DMS53 (cell line): ENCODE results near the gene PTP4A2.

Experiments
- DNase-seq: peaks from one replicate; lab custom pipeline; 2025; lab: John Stamatoyannopoulos, UW

Gene PTP4A2

DNA sequence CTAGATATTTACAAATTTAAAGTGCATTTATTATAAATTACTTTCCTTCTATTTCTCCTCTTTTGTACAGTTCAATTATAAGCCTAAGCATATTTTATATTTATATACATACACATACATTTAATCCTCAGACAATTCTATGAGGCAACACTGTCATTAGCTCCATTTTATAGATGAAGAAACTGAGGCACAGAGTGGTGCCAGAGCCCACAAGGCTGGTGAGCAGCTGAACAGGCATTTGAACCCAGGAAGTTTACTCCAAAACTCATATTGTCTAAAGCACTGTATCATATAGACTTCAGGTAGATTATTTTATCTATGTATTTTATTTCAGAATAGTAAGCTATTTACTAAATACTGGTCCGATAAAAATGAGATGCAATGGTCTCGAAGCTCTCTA, 52.3 kb downstream of the PTP4A2 start:
- DNase-seq: no peak

DNA sequence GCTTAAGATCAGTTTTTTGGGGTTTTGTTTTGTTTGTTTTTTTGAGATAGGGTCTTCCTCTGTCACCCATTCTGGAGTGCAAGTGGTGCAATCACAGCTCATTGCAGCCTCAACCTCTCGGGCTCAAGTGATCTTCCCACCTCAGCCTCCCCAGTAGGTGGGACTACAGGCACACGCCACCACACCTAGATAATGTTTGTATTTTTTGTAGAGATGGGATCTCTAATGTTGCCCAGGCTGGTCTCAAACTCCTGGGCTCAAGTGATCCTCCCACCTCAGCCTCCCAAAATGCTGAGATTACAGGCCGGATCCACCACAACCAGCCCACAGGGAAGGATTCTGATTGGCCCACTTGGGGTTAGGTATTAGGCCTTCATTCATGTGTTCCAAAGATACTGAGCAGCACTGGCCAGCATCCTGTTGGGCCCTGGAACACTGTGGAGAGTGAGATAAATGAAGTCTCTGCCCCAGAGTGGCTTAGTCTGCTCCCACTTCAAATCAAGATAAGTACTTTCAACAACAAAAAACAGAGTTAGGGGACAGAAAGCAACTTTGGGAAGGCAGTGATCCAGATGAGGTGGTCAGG, 54.7 kb downstream of the PTP4A2 start:
- no peak for DNase-seq

GRCh38 chr1:31881688-31882000, 56.5 kb downstream of the PTP4A2 start:
- DNase-seq: no peak

DNA sequence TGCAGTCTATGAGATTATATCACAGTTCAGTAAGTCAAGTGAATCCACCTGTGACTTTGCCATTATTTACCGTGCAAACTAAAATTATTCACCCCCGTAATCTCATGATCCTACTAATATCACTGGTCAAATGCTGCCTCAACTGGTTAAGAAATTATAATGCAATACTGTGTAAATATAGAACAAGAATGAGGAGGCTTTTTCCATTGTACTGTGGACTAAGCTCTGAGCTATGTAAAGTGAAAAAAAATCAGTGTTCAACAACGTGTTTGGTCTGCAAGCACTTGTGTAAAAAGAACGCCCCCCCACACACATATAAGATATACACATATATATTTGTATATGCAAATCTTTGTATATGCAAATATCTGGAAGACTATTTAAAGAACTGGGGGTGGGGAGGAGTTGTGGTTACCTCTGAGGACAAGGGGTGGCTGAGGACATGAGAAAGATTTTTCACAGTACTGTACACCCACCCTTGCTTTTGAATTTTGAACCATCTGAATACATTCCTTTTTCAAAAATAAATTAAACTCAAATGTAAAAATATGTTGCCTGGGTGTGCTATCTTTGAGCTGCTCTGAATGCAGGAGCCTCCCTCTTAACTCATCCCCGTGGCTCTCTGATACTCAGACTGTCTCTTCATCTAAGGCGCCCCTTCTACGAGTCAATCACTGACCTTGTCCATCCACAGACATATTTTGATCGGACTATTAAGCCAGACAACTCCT, 57.0 kb downstream of the PTP4A2 start:
- DNase-seq: peak; percentile 79

DNA sequence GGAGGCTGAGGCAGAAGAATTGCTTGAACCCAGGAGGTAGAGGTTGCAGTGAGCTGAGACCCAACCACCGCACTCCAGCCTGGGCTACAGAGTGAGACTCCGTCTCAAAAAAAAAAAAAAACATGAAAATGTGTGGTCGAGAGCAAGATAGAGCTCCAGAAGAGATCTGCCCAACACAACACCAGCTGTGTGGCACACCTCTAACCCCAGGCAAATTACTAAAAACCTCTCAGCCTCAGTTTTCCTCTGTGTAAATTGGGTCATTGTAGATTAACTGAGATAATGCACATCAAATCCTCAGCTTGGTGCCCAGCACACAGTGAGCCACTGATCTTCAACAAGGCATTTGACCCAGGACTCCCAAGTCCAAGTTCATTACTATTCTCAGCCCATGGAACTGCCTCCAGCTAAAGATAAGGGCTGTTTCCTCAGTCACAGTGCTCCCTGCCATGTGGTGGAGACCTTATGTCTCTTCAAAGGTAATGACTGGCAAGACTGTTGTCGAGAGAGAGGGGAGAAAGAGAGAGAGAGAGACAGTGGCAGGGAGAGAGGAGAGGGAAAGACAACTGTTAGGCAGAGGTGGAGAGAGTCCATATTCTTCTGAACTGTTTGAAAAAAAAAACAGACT, 58.1 kb downstream of the PTP4A2 start:
- peak; percentile 26 for DNase-seq

DNA sequence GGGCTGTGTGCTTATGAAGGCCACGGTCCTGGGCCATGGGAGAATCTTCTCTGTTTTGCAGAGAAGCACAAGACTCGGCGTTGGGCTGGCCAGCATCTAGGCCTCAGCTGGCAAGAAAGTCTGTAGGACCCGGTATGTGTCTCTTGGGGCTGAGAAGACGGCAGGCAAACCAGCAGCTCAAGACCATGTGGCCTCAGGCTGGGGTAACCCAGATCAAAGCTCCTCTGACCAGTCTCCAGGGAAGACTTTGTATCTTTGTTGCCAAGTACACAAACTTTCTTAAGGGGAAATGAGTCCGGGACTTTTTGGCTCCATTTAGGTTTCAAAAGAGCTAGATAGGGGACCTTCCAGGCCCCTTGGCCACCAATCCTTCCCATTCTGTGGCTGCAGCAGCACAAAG, 60.1 kb downstream of the PTP4A2 start:
- DNase-seq: peak; percentile 48

- DNase-seq: no peak
Observed at GRCh38 chr1:31877544-31877943, 60.6 kb downstream of the PTP4A2 start.

- peak; percentile 87 for DNase-seq
Observed at GRCh38 chr1:31875636-31876236, 62.4 kb downstream of the PTP4A2 start.

DNA sequence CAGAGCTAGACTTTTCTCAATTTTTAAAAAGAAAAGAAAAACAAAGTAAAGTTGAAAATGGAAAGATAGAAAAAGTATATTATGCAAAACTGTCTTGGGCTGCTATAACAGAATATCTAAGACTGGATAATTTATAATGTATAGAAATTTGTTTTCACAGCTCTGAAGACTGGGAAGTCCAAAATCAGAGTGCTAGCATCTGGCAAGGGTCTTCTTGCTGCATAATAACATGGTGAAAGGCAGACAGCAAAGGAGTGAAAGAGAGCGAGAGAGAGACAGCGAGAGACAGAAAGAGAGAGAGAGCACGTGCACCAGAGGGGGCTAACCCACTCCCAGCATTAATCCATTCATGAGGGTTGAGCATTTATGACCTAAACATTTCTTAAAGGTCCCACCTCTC, 63.2 kb downstream of the PTP4A2 start:
- no peak for DNase-seq

- DNase-seq: no peak
Observed at GRCh38 chr1:31872658-31873636, 65.2 kb downstream of the PTP4A2 start.

DNA sequence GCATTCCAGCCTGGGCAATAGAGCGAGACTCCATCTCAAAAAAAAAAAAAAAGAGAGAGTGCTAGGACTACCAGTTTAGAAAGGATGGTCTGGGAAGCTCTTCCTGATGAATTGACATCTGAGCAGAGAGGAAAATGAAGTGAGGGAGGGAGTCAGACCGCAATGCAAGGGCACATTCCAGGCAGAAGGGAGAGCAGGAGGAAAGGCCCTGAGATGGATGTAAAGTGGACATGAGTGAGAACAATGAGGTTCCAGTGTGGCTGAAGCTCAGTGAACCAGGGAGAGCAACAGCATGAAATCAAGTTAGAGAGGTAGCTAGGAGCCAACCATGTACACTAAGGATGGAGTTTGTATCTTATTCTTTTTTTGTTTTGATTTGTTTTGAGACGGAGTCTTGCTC, 66.5 kb downstream of the PTP4A2 start:
- DNase-seq: no peak

DNA sequence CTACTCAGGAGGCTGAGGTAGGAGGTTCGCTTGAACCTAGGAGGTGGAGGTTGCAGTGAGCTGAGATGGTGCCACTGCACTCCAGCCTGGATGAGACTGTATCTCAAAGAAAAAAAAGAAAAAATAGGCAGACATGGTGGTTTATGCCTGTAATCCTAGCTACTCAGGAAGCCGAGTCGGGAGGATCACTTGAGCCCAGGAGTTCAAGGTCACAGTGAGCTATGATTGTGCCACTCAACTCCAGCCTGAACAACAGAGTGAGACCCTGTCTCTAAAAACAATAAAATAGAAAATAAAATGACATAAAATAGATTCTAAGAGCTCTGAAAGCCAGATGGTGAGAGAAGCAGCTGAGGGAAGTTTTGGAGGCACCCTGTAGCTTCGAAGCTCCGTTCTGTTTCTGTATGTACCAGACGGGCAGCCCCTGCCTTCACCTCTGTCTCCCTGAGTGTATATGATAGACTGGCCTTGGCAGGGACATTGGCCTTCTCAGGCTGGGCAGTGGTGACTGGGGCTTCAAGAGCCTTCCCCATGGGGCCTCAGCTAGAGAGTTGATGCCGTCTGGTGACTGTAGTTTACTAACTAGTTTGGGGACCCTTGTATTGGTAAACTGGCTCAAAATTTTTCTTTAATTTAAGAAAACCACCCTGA, 68.0 kb downstream of the PTP4A2 start:
- no peak for DNase-seq

DNA sequence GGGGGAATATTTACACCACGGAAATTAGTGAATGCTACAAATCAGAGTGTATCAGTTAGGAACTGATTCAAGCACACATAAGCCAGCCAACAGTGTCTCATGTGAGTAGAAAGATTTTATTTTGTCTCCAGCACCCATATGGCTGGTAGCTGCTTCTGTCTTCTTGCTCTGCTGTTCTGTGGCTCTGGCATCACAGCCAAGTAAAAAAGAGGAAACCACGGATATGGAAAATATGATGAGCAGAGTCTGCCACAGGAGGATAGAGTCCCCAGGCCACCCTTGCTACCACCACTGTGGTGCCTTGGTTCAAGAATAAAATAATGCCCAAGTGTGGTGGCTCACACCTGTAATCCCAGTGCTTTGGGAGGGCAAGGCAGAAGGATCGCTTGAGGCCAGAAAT, 68.7 kb downstream of the PTP4A2 start:
- DNase-seq: no peak

DNA sequence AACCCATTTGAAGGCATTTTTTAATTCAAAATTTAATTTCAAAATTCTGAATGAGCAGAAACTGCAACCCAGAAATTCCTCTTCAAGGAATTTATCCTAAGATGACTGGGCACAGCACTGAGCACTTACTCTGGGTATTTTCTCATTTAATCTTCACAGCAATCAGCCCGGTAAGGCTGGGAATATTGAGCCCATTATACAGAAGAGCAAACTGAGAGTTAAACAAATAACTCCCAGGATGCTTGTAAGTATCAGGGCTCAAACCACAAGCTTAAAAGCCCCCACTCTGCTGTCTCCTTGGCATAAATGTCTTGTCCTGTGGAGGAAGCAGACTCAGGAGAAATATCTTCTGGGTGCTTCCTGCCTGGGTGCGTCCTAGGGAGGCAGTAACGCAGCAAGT, 69.3 kb downstream of the PTP4A2 start:
- no peak for DNase-seq

DNA sequence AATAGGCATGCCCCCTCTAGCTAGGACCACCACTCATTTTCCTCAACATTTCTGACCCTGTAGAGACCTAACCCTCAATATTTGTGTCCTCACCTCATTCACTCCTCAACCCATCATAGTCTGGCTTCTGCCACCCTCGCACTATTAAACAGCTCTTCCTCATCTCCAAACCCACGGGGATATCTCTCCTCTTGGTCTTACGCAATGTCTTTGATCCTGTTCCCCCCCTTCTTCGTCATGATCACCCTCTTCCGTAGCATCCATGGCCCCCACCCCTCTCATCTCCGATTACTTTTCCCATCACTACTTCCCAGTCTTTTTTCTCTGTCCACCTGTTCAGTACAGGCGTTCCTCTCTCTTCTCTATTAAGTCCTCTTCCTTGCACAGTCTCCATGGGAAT, 70.6 kb downstream of the PTP4A2 start:
- DNase-seq: no peak

GRCh38 chr1:31866450-31867032, 71.6 kb downstream of the PTP4A2 start:
- peak; percentile 34 for DNase-seq

DNA sequence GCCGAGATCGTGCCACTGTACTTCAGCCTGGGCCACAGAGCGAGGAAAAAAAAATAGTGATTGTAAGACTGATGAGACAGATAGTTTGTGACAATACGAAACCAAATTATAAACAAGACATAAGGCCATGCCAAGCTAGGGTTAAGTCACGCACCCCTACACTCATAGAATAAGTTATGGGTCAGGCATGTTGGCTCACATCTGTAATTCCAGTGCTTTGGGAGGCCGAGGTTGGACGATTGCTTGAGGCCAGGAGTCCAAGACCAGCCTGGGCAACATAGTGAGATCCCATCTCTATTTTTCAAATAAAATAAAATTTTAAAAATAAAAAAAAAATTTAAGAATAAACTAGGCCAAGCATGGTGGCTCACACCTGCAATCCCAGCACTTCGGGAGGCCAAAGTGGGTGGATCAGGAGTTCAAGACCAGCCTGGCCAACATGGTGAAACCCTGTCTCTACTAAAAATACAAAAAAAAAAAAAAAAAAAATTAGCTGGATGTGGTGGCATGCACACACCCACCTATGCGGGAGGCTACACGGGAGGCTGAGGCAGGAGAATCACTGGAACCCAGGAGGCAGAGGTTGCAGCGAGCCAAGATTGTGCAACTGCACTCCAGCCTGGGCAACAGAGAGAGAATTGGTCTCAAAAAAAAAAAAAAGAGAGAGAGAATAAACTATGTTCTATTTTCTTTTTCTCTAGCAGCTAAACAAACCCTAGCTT, 72.3 kb downstream of the PTP4A2 start:
- DNase-seq: no peak

DNA sequence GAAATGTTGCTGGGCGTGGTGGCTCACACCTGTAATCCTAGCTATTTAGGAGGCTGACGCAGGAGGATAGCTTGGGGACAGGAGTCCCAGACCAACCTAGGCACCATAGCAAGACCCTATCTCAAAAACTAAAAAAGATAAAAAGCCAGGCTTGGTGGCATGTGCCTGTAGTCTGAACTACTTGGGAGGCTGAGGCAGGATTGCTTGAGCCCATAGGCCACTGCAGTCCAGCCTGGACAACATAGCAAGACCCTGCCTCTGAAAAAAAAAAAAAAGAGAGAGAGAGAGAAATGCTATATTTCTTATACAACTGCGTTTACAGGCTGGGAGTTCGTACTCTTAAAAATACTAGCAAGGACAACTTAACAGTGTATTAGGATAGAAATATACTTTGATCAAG, 76.1 kb downstream of the PTP4A2 start:
- no peak for DNase-seq

GRCh38 chr1:31861346-31861745, 76.8 kb downstream of the PTP4A2 start:
- DNase-seq: no peak

GRCh38 chr1:31860581-31860980, 77.6 kb downstream of the PTP4A2 start:
- DNase-seq: no peak

DNA sequence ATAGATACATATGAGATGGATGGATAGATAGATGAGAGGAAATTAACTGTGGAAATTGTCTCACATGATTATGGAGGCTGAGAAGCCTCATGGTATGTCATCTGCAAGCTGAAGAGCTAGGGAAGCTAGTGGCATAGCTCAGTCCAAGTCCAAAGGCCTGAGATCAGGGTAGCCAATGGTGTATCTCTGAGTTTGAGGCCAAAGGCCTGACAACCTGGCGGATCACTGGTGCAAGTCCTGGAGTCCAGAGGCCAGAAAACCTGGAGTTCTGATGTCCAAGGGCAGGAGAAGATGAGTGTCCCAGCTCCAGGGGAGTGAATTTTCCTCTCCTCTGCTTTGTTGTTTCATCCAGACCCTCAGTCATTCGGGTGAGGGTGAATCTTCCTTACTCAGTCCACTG, 78.4 kb downstream of the PTP4A2 start:
- no peak for DNase-seq
